ENCODE results near the gene TUBE1. TPM values are rescaled to one million over a fixed set of nuclear protein-coding genes. Genes with fewer than 3 reads are reported as not detected.

Gene TUBE1
- total RNA-seq, 1 experiment from 2014 or later: 11.6 TPM

- H2BK120ac ChIP-seq (ENCODE audit: low read depth, low read length, poor library complexity, severe bottlenecking): no peak overlapping the region
- Mint-ChIP-seq H3K4me1 (peaks cover 9 to 10% of the 10 kb centered on the region in 2 experiments), H3K27ac (no peak overlapping the region), H3K27me3 (ENCODE audit: low read depth) (no peaks in the 10 kb centered on the region; the same call in 1 of the 2 replicates), H3K36me3 (ENCODE audit: insufficient read depth in 1 of 3, low read depth in 3 of 3) (no peaks in the 10 kb centered on the region; a peak in 1 of 7 replicates), H3K4me3 (no peak overlapping the region), H3K9me3 (no peaks in the 10 kb centered on the region)
- no peak overlapping the region for H3K56ac ChIP-seq (ENCODE audit: insufficient read length, low read depth, low read length)
- H2BK12ac ChIP-seq (ENCODE audit: insufficient read length, low read depth, low read length): no peak overlapping the region
- H2BK15ac ChIP-seq (ENCODE audit: low read depth, low read length): no peak overlapping the region
- no peak overlapping the region for H2BK5ac ChIP-seq (ENCODE audit: insufficient read length, low read length)
- no peaks in the 10 kb centered on the region for H3K79me1 ChIP-seq (ENCODE audit: insufficient read depth, low read depth, low read length, poor library complexity, severe bottlenecking)
- no peak for DNase-seq
- H3K27me3 ChIP-seq (ENCODE audit: insufficient read depth, low read length): no peaks in the 10 kb centered on the region
- no peak overlapping the region for H3K23ac ChIP-seq (ENCODE audit: insufficient read length, low read depth, low read length)
- no peak overlapping the region for H4K91ac ChIP-seq (ENCODE audit: insufficient read length, low read depth, low read length)
- no peak overlapping the region for H3K4me2 ChIP-seq (ENCODE audit: insufficient read depth, insufficient read length, low read length)
- no peaks in the 10 kb centered on the region for H3K23me2 ChIP-seq (ENCODE audit: insufficient read length, low read depth, low read length, poor library complexity, severe bottlenecking)
- H4K8ac ChIP-seq (replicated peaks; ENCODE audit: insufficient read length, low read depth, low read length): no peak overlapping the region
- no CpG with 5 or more reads among the region's 8 CpGs for WGBS (ENCODE audit: extremely low coverage, insufficient read length, low lambda C conversion rate)
- H3K4ac ChIP-seq (ENCODE audit: low read depth, low read length): no peak overlapping the region
- TF ChIP-seq CTCF (conservative IDR thresholded peaks at IDR 0.05): no peak
- H3K14ac ChIP-seq (ENCODE audit: insufficient read depth, low read length): no peak overlapping the region
- peaks cover 4% of the 10 kb centered on the region; the same call in 1 of the 2 replicates for H3K4me1 ChIP-seq (ENCODE audit: insufficient read depth, low read length)
- no peaks in the 10 kb centered on the region for H4K20me1 ChIP-seq (ENCODE audit: control insufficient read depth, insufficient read depth, insufficient read length)
- no peak overlapping the region for H3T11ph ChIP-seq (ENCODE audit: low read length)
- no peak overlapping the region for H2AK5ac ChIP-seq (ENCODE audit: insufficient read length, low read length)
- no peak overlapping the region for H4K5ac ChIP-seq (ENCODE audit: insufficient read length, low read depth, low read length)
- H3K9me3 ChIP-seq (ENCODE audit: control insufficient read depth, low read depth, low read length): no peaks in the 10 kb centered on the region
- no peaks in the 10 kb centered on the region for H3K79me2 ChIP-seq (ENCODE audit: insufficient read depth, low read length)
- H3K9ac ChIP-seq (ENCODE audit: extremely low read depth, insufficient read length, low read length): no peak overlapping the region
- H3K27ac ChIP-seq (ENCODE audit: insufficient read length, low read depth, low read length): no peak overlapping the region
- no peak overlapping the region for H2BK20ac ChIP-seq (ENCODE audit: low read depth, low read length, poor library complexity, severe bottlenecking)
- H2AFZ ChIP-seq (ENCODE audit: low read length): no peak overlapping the region
- no peak overlapping the region for H3K18ac ChIP-seq (ENCODE audit: insufficient read length, low read depth, low read length)
Observed at GRCh38 chr6:112037783-112038216, 49.5 kb downstream of the TUBE1 start.

Data from H9 (cell line).